Spleen (tissue), 11 donors: ENCODE results near the gene HEATR1. TPM values are rescaled to one million over a fixed set of nuclear protein-coding genes. Genes with fewer than 3 reads are reported as not detected.

Source experiments
- DNase-seq: peaks from one replicate; pipeline ENCODE4 v3.0.0-alpha.2; 2020
- H3K27ac ChIP-seq, 8 donors: fragments of 200-600 bp; sonication (generic) in 7 of 8; 1 replicate in 4 of 8; 2 replicates in 4 of 8; pipeline versions ENCODE4 v1.5.0 to v1.8.0; 2016 to 2021; ENCODE audit warnings: inconsistent platforms in 4 of 8, mild to moderate bottlenecking in 4 of 8, moderate library complexity in 1 of 8
- H3K27me3 ChIP-seq, 7 donors: fragments of 200-600 bp; sonication (generic) in 6 of 7; replicated peaks in 1 of 7; 1 replicate in 4 of 7; 2 replicates in 3 of 7; pipeline versions ENCODE4 v1.5.0 to v1.8.0; 2016 to 2021; ENCODE audit warnings: inconsistent platforms in 3 of 7, mild to moderate bottlenecking in 1 of 7
- H3K36me3 ChIP-seq, 6 donors: fragments of 200-600 bp; sonication (generic) in 5 of 6; 1 replicate in 4 of 6; 2 replicates in 2 of 6; pipeline versions ENCODE4 v1.5.0 to v1.8.0; 2016 to 2021; ENCODE audit warnings: inconsistent platforms in 2 of 6
- H3K4me1 ChIP-seq, 6 donors: fragments of 200-600 bp; sonication (generic) in 5 of 6; 1 replicate in 3 of 6; 2 replicates in 3 of 6; pipeline versions ENCODE4 v1.5.0 to v1.8.0; 2016 to 2021; ENCODE audit warnings: inconsistent platforms in 3 of 6
- H3K4me3 ChIP-seq, 8 donors: fragments of 200-600 bp; sonication (generic) in 7 of 8; 1 replicate in 4 of 8; 2 replicates in 4 of 8; pipeline versions ENCODE4 v1.5.0 to v1.8.0; 2016 to 2021; ENCODE audit warnings: inconsistent platforms in 4 of 8, mild to moderate bottlenecking in 4 of 8, moderate library complexity in 2 of 8
- H3K9me3 ChIP-seq, 8 donors: fragments of 200-600 bp; sonication (generic) in 7 of 8; 1 replicate in 4 of 8; 2 replicates in 4 of 8; pipeline versions ENCODE4 v1.5.0 to v1.8.0; 2016 to 2021; ENCODE audit warnings: inconsistent platforms in 4 of 8
- POLR2A ChIP-seq, 3 donors: fragments of 450-650 bp; IDR thresholded peaks; one replicate each; pipeline ENCODE4 v1.5.1; 2017; ENCODE audit warnings: antibody characterized with exemption in 3 of 3, mild to moderate bottlenecking in 1 of 3
- POLR2AphosphoS5 ChIP-seq, 3 donors: sonication (generic); formaldehyde crosslinking; IDR thresholded peaks; one replicate each; pipeline ENCODE4 v1.5.1; 2017; ENCODE audit warnings: antibody characterized with exemption in 3 of 3
- WGBS, 5 donors: extraction: QIAGEN DNeasy Blood & Tissue Kit in 3 of 5; methylation state at CpG; one replicate each; pipeline versions ENCODE4 v1.1.5 to v1.1.7; 2013 to 2018; 5-methylcytosine and 5-hydroxymethylcytosine counted together
- intact Hi-C: fragments of 100-400 bp; cut with DNase I; formaldehyde crosslinking; loops from one replicate; pipeline ENCODE4 v1.15.0; 2023; ENCODE audit warnings: low total_unique reads
- polyA plus RNA-seq, 3 donors: library from polyadenylated mRNA; stranded (reverse); fragments of 200-250 nt; gene quantifications; one replicate each; pipeline ENCODE4 v1.2.1, GENCODE V29; 2013
- total RNA-seq, 7 donors: library from RNA; depleted of rRNA in 3 of 7; stranded (reverse); fragments of >200 nt in 3 of 7; fragmentation: NEBNext Ultra II Directional in 4 of 7; extraction: Animal tissue kit (Norgen Biotek cat#: 25700) in 4 of 7; gene quantifications; one replicate each; pipeline versions ENCODE4 v1.1.0 to v1.2.1, GENCODE V29; 2016 to 2021
- TF ChIP-seq, protein P1 (sequence below), 11 experiments: fragments of 200-600 bp in 7 of 11; fragments of 450-650 bp in 4 of 11; sonication (generic) in 4 of 11; IDR thresholded peaks in 8 of 11; conservative IDR thresholded peaks in 3 of 11; 1 replicate in 7 of 11; 2 replicates in 4 of 11; pipeline versions ENCODE4 v1.4.0 to v1.8.0; 2016 to 2021; ENCODE audit warnings: antibody characterized with exemption in 11 of 11, inconsistent platforms in 4 of 11, mild to moderate bottlenecking in 1 of 11
- donor health status: healthy with polysubstance abuse.
- donor health status: DM: no; HTN: no; CAD: no; lungs with moderate emphysema.
- donor health status: DM: no; HTN: no; CAD: no.
- donor health status: Bipolar disorder and iron deficiency.
- donor health status: healthy.
- donor health status: DM: no; HTN: no; CAD: no.
- donor health status: DM: yes; HTN: yes; CAD: no.

HEATR1 gene
- total and polyA plus RNA-seq, 10 donors, result 5.0 to 51.4 (median 34.6) TPM

DNA sequence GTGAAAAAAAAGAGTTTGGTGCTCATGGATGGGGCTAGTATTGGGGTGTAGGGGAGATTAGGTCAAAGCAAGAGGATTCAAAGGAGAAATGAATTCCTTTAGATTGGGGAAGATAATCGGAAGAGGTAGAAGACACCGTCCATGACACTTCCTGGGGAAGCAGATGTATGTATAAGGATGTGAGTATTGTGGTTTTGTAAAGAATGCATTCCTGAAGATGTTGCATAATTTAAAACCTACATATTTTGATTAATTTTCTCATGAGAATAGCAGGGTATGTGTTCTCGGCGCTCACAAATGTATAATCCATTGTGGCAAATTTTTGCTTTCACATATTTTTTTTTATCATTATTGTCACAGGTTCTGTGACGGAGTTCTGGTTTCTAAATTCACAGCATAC is 86.0 kb downstream of the HEATR1 start:
- H3K4me3 ChIP-seq, result no peak overlapping the region
- H3K36me3 ChIP-seq, result no peaks in the 10 kb centered on the region
- 26 to 48% (median 35%) methylated on average over 5 of the region's 5 CpGs for WGBS, 5 donors
- H3K4me1 ChIP-seq, result peaks cover 0 to 18% (median 9%) of the 10 kb centered on the region in 6 donors
- TF ChIP-seq POLR2AphosphoS5 (IDR thresholded peaks at IDR 0.05), result no peak
- no peak for TF ChIP-seq POLR2A (IDR thresholded peaks at IDR 0.05)
- TF ChIP-seq, protein P1, sequence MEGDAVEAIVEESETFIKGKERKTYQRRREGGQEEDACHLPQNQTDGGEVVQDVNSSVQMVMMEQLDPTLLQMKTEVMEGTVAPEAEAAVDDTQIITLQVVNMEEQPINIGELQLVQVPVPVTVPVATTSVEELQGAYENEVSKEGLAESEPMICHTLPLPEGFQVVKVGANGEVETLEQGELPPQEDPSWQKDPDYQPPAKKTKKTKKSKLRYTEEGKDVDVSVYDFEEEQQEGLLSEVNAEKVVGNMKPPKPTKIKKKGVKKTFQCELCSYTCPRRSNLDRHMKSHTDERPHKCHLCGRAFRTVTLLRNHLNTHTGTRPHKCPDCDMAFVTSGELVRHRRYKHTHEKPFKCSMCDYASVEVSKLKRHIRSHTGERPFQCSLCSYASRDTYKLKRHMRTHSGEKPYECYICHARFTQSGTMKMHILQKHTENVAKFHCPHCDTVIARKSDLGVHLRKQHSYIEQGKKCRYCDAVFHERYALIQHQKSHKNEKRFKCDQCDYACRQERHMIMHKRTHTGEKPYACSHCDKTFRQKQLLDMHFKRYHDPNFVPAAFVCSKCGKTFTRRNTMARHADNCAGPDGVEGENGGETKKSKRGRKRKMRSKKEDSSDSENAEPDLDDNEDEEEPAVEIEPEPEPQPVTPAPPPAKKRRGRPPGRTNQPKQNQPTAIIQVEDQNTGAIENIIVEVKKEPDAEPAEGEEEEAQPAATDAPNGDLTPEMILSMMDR (IDR thresholded peaks at IDR 0.05 in 8 of 11, conservative IDR thresholded peaks at IDR 0.05 in 3 of 11), result no peak
- DNase-seq, result no peak
- H3K27me3 ChIP-seq, result no peaks in the 10 kb centered on the region
- intact Hi-C loops, result no loop called here
- no peak overlapping the region for H3K27ac ChIP-seq
- no peaks in the 10 kb centered on the region for H3K9me3 ChIP-seq

GRCh38 chr1:236516929-236517704 is 87.2 kb downstream of the HEATR1 start:
- H3K4me3 ChIP-seq, result no peak overlapping the region
- TF ChIP-seq POLR2A (IDR thresholded peaks at IDR 0.05), result no peak
- TF ChIP-seq, protein P1 (IDR thresholded peaks at IDR 0.05 in 8 of 11, conservative IDR thresholded peaks at IDR 0.05 in 3 of 11), result no peak
- no peak for TF ChIP-seq POLR2AphosphoS5 (IDR thresholded peaks at IDR 0.05)
- intact Hi-C loops, result no loop called here
- H3K36me3 ChIP-seq, result no peaks in the 10 kb centered on the region
- no peaks in the 10 kb centered on the region for H3K27me3 ChIP-seq
- peaks cover 0 to 13% (median 3%) of the 10 kb centered on the region in 6 donors for H3K4me1 ChIP-seq
- H3K9me3 ChIP-seq, result no peaks in the 10 kb centered on the region
- peak overlapping the region in 2 of 8 donors; percentile 35 to 49 for H3K27ac ChIP-seq
- WGBS, 5 donors, result 58 to 65% (median 60%) methylated on average over 8 of the region's 8 CpGs
- DNase-seq, result no peak

- H3K27ac ChIP-seq, result peak overlapping the region in 3 of 8 donors; percentile 3 to 26 (median 22)
- TF ChIP-seq, protein P1 (IDR thresholded peaks at IDR 0.05 in 8 of 11, conservative IDR thresholded peaks at IDR 0.05 in 3 of 11), result no peak
- TF ChIP-seq POLR2A (IDR thresholded peaks at IDR 0.05) (no peak), POLR2AphosphoS5 (IDR thresholded peaks at IDR 0.05) (no peak)
- peaks cover 0 to 13% (median 1%) of the 10 kb centered on the region in 6 donors for H3K4me1 ChIP-seq
Measured at GRCh38 chr1:236515443-236515958, 88.8 kb downstream of the HEATR1 start.

DNA sequence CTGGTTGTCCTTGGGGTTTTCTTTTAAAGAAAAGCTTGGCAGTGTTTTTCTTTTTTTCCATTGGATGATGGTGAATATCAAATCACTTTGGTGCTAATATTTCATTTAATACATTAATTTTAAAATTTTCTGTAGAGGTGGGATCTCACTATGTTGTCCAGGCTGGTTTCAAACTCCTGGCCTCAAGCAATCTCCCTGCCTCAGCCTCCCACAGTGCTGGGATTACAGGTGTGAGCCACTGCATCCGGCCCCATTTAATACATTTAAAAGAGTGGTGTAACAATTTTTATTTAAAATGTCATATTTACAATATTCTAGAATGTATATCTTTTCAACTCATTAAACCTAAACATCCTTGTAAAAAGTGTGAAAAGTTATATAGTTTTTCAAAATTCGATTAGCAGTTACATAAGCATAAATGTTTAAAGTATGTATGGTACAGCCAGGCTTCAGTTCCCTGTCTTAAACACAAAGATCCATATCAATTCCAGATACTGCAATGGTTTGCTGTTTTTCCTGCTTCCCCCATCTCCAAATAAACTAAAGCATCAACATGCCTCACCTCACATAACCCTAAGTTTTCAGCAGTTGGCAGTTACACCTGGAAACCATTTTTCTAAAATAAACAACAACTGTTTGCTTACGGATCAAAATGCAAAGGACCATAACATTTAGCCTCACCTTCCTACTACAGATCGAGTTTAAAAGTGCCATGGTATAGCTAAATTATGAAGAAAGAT is 89.4 kb downstream of the HEATR1 start:
- no peak for DNase-seq
- no peak overlapping the region for H3K4me3 ChIP-seq
- no peaks in the 10 kb centered on the region for H3K36me3 ChIP-seq
- H3K27ac ChIP-seq, result peak overlapping the region in 1 of 8 donors; percentile 22
- WGBS, 5 donors, result 88 to 93% (median 89%) methylated on average over 4 of the region's 4 CpGs
- H3K9me3 ChIP-seq, result no peaks in the 10 kb centered on the region
- no peaks in the 10 kb centered on the region for H3K27me3 ChIP-seq
- H3K4me1 ChIP-seq, result peaks cover 0 to 13% (median 3%) of the 10 kb centered on the region in 6 donors
- intact Hi-C loops, result no loop called here
- TF ChIP-seq, protein P1 (IDR thresholded peaks at IDR 0.05 in 8 of 11, conservative IDR thresholded peaks at IDR 0.05 in 3 of 11), result no peak
- TF ChIP-seq POLR2A (IDR thresholded peaks at IDR 0.05) (no peak), POLR2AphosphoS5 (IDR thresholded peaks at IDR 0.05) (no peak)

More at GRCh38 chr1:236515443-236515958, 88.8 kb downstream of the HEATR1 start:
- H3K4me3 ChIP-seq, result no peak overlapping the region
- H3K9me3 ChIP-seq, result no peaks in the 10 kb centered on the region
- no peaks in the 10 kb centered on the region for H3K27me3 ChIP-seq
- intact Hi-C loops, result no loop called here
- no peak for DNase-seq
- H3K36me3 ChIP-seq, result no peaks in the 10 kb centered on the region
- 50 to 81% (median 70%) methylated on average over 4 of the region's 4 CpGs for WGBS, 5 donors
